CD1c-positive myeloid dendritic cell (primary cell): Measurements from ENCODE around the gene ISOC1.
A peak's percentile ranks its signal among the peaks of the same experiment; 100 is the strongest.

Experiments used
- DNase-seq: peaks from one replicate; pipeline ENCODE4 v3.0.0-alpha.2; 2016; ENCODE audit errors: extremely low spot score

Gene ISOC1

GRCh38 chr5:129125819-129126218, 31.3 kb downstream of the ISOC1 start:
- DNase-seq, result peak; percentile 13

- DNase-seq, result no peak
Measured at GRCh38 chr5:129133553-129133952, 39.0 kb downstream of the ISOC1 start.

GRCh38 chr5:129135633-129136032, 41.1 kb downstream of the ISOC1 start:
- no peak for DNase-seq

- DNase-seq, result no peak
Measured at GRCh38 chr5:129137637-129138036, 43.1 kb downstream of the ISOC1 start.

GRCh38 chr5:129141078-129141477, 46.5 kb downstream of the ISOC1 start:
- DNase-seq, result no peak

- DNase-seq, result no peak
Measured at GRCh38 chr5:129141696-129142095, 47.1 kb downstream of the ISOC1 start.

GRCh38 chr5:129155876-129156275, 61.3 kb downstream of the ISOC1 start:
- DNase-seq, result no peak

GRCh38 chr5:129161830-129162229, 67.3 kb downstream of the ISOC1 start:
- no peak for DNase-seq
